Central memory CD8-positive, alpha-beta T cell (primary cell): ENCODE results near the gene CAPN1.

Source experiments
- ATAC-seq: fragments of 150-1000 bp; cut with Tn5 transposase; replicated peaks from 2 replicates; pipeline ENCODE4 v1.10.0; 2022; ENCODE audit warnings: mild to moderate bottlenecking, moderate FRiP score, moderate number of reproducible peaks; ENCODE audit not compliant: poor library complexity, severe bottlenecking; ENCODE audit errors: extremely low read depth
- DNase-seq, 2 donors: peaks; one replicate each; pipeline ENCODE4 v3.0.0; 2021; ENCODE audit warnings: low spot score in 2 of 2
- H3K27ac Mint-ChIP-seq: one replicate; pipeline ENCODE4 v1.8.0; 2022; ENCODE audit warnings: low read depth, mild to moderate bottlenecking, moderate library complexity, mixed read lengths
- H3K27me3 Mint-ChIP-seq: one replicate; pipeline ENCODE4 v1.8.0; 2022; ENCODE audit warnings: mixed read lengths
- H3K36me3 Mint-ChIP-seq: one replicate; pipeline ENCODE4 v1.8.0; 2022; ENCODE audit warnings: mild to moderate bottlenecking, moderate library complexity, mixed read lengths; ENCODE audit not compliant: insufficient read depth
- H3K4me1 Mint-ChIP-seq: one replicate; pipeline ENCODE4 v1.8.0; 2022; ENCODE audit warnings: mixed read lengths
- H3K4me3 Mint-ChIP-seq: one replicate; pipeline ENCODE4 v1.8.0; 2022; ENCODE audit warnings: mild to moderate bottlenecking, moderate library complexity, mixed read lengths
- H3K9me3 Mint-ChIP-seq: one replicate; pipeline ENCODE4 v1.8.0; 2022; ENCODE audit warnings: mixed read lengths

CAPN1 gene

GRCh38 chr11:65187146-65187675 lies 5.5 kb downstream of the CAPN1 start:
- H3K27me3 Mint-ChIP-seq = no peaks in the 10 kb centered on the region
- no peak overlapping the region for H3K27ac Mint-ChIP-seq
- no peak for DNase-seq
- H3K36me3 Mint-ChIP-seq = peaks cover 35% of the 10 kb centered on the region
- H3K4me3 Mint-ChIP-seq = no peak overlapping the region
- no peaks in the 10 kb centered on the region for H3K9me3 Mint-ChIP-seq
- ATAC-seq = no peak
- peaks cover 39% of the 10 kb centered on the region for H3K4me1 Mint-ChIP-seq

GRCh38 chr11:65187971-65188461 lies 6.3 kb downstream of the CAPN1 start:
- Mint-ChIP-seq H3K4me1 (peaks cover 34% of the 10 kb centered on the region), H3K27me3 (no peaks in the 10 kb centered on the region), H3K27ac (no peak overlapping the region), H3K36me3 (peaks cover 35% of the 10 kb centered on the region), H3K9me3 (no peaks in the 10 kb centered on the region), H3K4me3 (no peak overlapping the region)
- DNase-seq = no peak
- no peak for ATAC-seq

- DNase-seq (no peak), ATAC-seq (no peak)
- H3K27ac Mint-ChIP-seq = no peak overlapping the region
- H3K36me3 Mint-ChIP-seq = peaks cover 38% of the 10 kb centered on the region
- no peak overlapping the region for H3K4me3 Mint-ChIP-seq
- H3K9me3 Mint-ChIP-seq = no peaks in the 10 kb centered on the region
- peaks cover 31% of the 10 kb centered on the region for H3K4me1 Mint-ChIP-seq
- H3K27me3 Mint-ChIP-seq = no peaks in the 10 kb centered on the region
These were observed 6.8 kb downstream of the CAPN1 start for GRCh38 chr11:65188486-65188885.

- Mint-ChIP-seq H3K4me3 (no peak overlapping the region), H3K4me1 (peaks cover 25% of the 10 kb centered on the region), H3K9me3 (no peaks in the 10 kb centered on the region), H3K27me3 (no peaks in the 10 kb centered on the region), H3K36me3 (peaks cover 43% of the 10 kb centered on the region), H3K27ac (peak overlapping the region; percentile 66)
- ATAC-seq (no peak), DNase-seq (no peak)
These were observed 7.5 kb downstream of the CAPN1 start for GRCh38 chr11:65189191-65189590.

- peaks cover 59% of the 10 kb centered on the region for H3K36me3 Mint-ChIP-seq
- no peak for ATAC-seq
- no peaks in the 10 kb centered on the region for H3K27me3 Mint-ChIP-seq
- H3K4me3 Mint-ChIP-seq = no peak overlapping the region
- H3K27ac Mint-ChIP-seq = no peak overlapping the region
- H3K4me1 Mint-ChIP-seq = peaks cover 28% of the 10 kb centered on the region
- no peaks in the 10 kb centered on the region for H3K9me3 Mint-ChIP-seq
- no peak for DNase-seq
These were observed 12.8 kb downstream of the CAPN1 start for GRCh38 chr11:65194564-65194963.

GRCh38 chr11:65204143-65204542 lies 22.4 kb downstream of the CAPN1 start:
- ATAC-seq (no peak), DNase-seq (no peak)
- H3K36me3 Mint-ChIP-seq = peaks cover 38% of the 10 kb centered on the region
- peaks cover 5% of the 10 kb centered on the region for H3K4me1 Mint-ChIP-seq
- H3K27me3 Mint-ChIP-seq = no peaks in the 10 kb centered on the region
- no peak overlapping the region for H3K4me3 Mint-ChIP-seq
- no peaks in the 10 kb centered on the region for H3K9me3 Mint-ChIP-seq
- H3K27ac Mint-ChIP-seq = peak overlapping the region; percentile 41

- H3K4me3 Mint-ChIP-seq = no peak overlapping the region
- H3K27ac Mint-ChIP-seq = peak overlapping the region; percentile 41
- no peaks in the 10 kb centered on the region for H3K27me3 Mint-ChIP-seq
- H3K4me1 Mint-ChIP-seq = peaks cover 8% of the 10 kb centered on the region
- no peak for ATAC-seq
- no peak for DNase-seq
- no peaks in the 10 kb centered on the region for H3K9me3 Mint-ChIP-seq
- peaks cover 32% of the 10 kb centered on the region for H3K36me3 Mint-ChIP-seq
These were observed 23.2 kb downstream of the CAPN1 start for GRCh38 chr11:65204646-65205601.

- DNase-seq (no peak), ATAC-seq (no peak)
- peaks cover 32% of the 10 kb centered on the region for H3K36me3 Mint-ChIP-seq
- no peak overlapping the region for H3K27ac Mint-ChIP-seq
- peaks cover 8% of the 10 kb centered on the region for H3K4me1 Mint-ChIP-seq
- no peaks in the 10 kb centered on the region for H3K27me3 Mint-ChIP-seq
- H3K9me3 Mint-ChIP-seq = no peaks in the 10 kb centered on the region
- H3K4me3 Mint-ChIP-seq = no peak overlapping the region
These were observed 23.9 kb downstream of the CAPN1 start for GRCh38 chr11:65205602-65205967.

GRCh38 chr11:65206441-65206841 lies 24.7 kb downstream of the CAPN1 start:
- H3K36me3 Mint-ChIP-seq = peaks cover 30% of the 10 kb centered on the region
- ATAC-seq (no peak), DNase-seq (no peak)
- H3K27me3 Mint-ChIP-seq = no peaks in the 10 kb centered on the region
- no peak overlapping the region for H3K4me3 Mint-ChIP-seq
- no peaks in the 10 kb centered on the region for H3K9me3 Mint-ChIP-seq
- H3K27ac Mint-ChIP-seq = no peak overlapping the region
- peaks cover 8% of the 10 kb centered on the region for H3K4me1 Mint-ChIP-seq

- peaks cover 29% of the 10 kb centered on the region for H3K36me3 Mint-ChIP-seq
These were observed 25.2 kb downstream of the CAPN1 start for GRCh38 chr11:65206901-65207300.

GRCh38 chr11:65207918-65208784 lies 26.4 kb downstream of the CAPN1 start:
- Mint-ChIP-seq H3K27ac (peak overlapping the region; percentile 32), H3K4me3 (no peak overlapping the region), H3K36me3 (peaks cover 27% of the 10 kb centered on the region), H3K27me3 (no peaks in the 10 kb centered on the region), H3K4me1 (peaks cover 15% of the 10 kb centered on the region), H3K9me3 (no peaks in the 10 kb centered on the region)
- DNase-seq (no peak), ATAC-seq (no peak)

More at GRCh38 chr11:65206901-65207300, 25.2 kb downstream of the CAPN1 start:
- ATAC-seq (no peak), DNase-seq (no peak)
- Mint-ChIP-seq H3K4me3 (no peak overlapping the region), H3K9me3 (no peaks in the 10 kb centered on the region), H3K4me1 (peaks cover 8% of the 10 kb centered on the region), H3K27ac (no peak overlapping the region), H3K27me3 (no peaks in the 10 kb centered on the region)
